Karpas-422 (cell line): ENCODE results near the gene KNDC1. TPM values are rescaled to one million over a fixed set of nuclear protein-coding genes. Genes with fewer than 3 reads are reported as not detected.

Source experiments
- DNase-seq: peaks from one replicate; pipeline ENCODE4 v3.0.0-alpha.2; 2015
- H2AFZ ChIP-seq: fragments of 200-600 bp; sonication (generic); 2 replicates; pipeline ENCODE4 v1.6.1; 2014; ENCODE audit warnings: antibody characterized with exemption, low read length, mixed read lengths
- H3K27ac ChIP-seq: fragments of 200-600 bp; sonication (generic); 2 replicates; pipeline ENCODE4 v1.5.1; 2014; ENCODE audit warnings: mild to moderate bottlenecking, low read length, moderate library complexity
- H3K27me3 ChIP-seq: fragments of 200-600 bp; sonication (generic); 2 replicates; pipeline ENCODE4 v1.6.1; 2014; ENCODE audit warnings: low read length, mixed read lengths
- H3K36me3 ChIP-seq: fragments of 200-600 bp; sonication (generic); 2 replicates; pipeline ENCODE4 v1.6.1; 2014; ENCODE audit warnings: low read length, mixed read lengths; ENCODE audit not compliant: insufficient read depth
- H3K4me1 ChIP-seq: fragments of 200-600 bp; sonication (generic); 2 replicates; pipeline ENCODE4 v1.6.1; 2014; ENCODE audit warnings: mild to moderate bottlenecking, low read length, mixed read lengths
- H3K4me2 ChIP-seq: fragments of 200-600 bp; sonication (generic); 2 replicates; pipeline ENCODE4 v1.6.1; 2014; ENCODE audit warnings: low read length, low read depth, mild to moderate bottlenecking; ENCODE audit not compliant: poor library complexity, severe bottlenecking
- H3K4me3 ChIP-seq: fragments of 200-600 bp; sonication (generic); 2 replicates; pipeline ENCODE4 v1.5.1; 2014; ENCODE audit warnings: mild to moderate bottlenecking, antibody characterized with exemption, low read length, mixed read lengths
- H3K79me2 ChIP-seq: fragments of 200-600 bp; sonication (generic); 2 replicates; pipeline ENCODE4 v1.6.1; 2014; ENCODE audit warnings: mild to moderate bottlenecking, low read length, mixed read lengths
- H3K9ac ChIP-seq: fragments of 200-600 bp; sonication (generic); 2 replicates; pipeline ENCODE4 v1.6.0; 2014; ENCODE audit warnings: low read length
- H3K9me2 ChIP-seq: fragments of 200-600 bp; sonication (generic), shearing (Covaris generic); replicated peaks from 2 replicates; pipeline ENCODE4 v1.6.0; 2014; ENCODE audit warnings: mild to moderate bottlenecking, low read length, moderate library complexity; ENCODE audit not compliant: insufficient read depth
- H3K9me3 ChIP-seq: fragments of 300-700, 200-600 bp; sonication (generic); 2 replicates; pipeline ENCODE4 v1.6.1; 2014; ENCODE audit warnings: low read length, mixed read lengths
- H4K20me1 ChIP-seq: fragments of 200-600 bp; sonication (generic); 2 replicates; pipeline ENCODE4 v1.6.1; 2014; ENCODE audit warnings: mild to moderate bottlenecking, antibody characterized with exemption, low read length, low read depth; ENCODE audit not compliant: insufficient read depth
- total RNA-seq: library from RNA; depleted of rRNA; stranded (reverse); fragments of >200 nt; shearing (Covaris generic); gene quantifications from 2 replicates; pipeline ENCODE4 v1.2.3, GENCODE V29; 2014; ENCODE audit warnings: low replicate concordance

The KNDC1 gene
- total RNA-seq, 1 experiment from 2014 or later = not detected

DNA sequence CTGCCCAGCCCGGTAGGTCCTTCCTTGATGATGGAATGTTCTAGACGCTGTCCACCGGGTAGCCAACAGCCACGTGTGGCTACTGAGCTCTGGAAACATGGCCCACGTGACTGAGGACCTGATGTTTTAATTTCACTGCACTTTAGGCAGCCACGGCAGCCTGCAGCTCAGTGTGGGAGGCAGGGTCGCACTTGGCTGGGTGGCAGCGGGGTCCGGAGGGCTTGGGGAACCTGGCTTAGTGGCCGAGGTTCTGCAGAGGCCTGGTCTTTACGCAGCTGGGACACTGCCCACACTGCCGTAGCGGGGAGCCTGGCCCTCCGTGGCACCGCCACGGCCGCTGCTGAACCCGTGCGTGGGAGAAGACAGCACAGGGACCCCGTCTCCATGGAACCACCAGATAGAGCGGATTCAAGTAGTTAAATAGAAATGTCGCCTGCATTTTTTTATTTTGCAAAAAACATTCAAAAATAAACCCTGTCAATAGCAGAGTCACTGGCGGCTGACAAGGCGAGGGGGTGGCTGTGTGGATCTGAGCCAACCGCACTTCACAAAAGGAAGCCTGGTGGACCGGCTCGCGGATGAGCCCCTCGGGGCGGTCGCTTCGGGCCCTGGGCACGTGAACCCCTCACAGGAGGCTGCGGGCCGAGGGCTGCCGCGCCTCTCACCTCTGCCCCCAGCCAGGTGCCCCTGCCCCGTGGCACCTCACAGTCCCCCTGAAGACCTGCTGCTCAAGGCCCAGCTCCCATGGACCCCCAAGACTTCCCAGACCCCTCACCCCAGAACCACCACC lies 44.4 kb downstream of the KNDC1 start:
- no peak for DNase-seq
- no peaks in the 10 kb centered on the region for H3K9me2 ChIP-seq
- no peak overlapping the region for H3K4me3 ChIP-seq
- no peak overlapping the region for H3K27ac ChIP-seq
- no peaks in the 10 kb centered on the region for H4K20me1 ChIP-seq
- H3K4me2 ChIP-seq = no peak overlapping the region
- no peak overlapping the region for H2AFZ ChIP-seq
- no peaks in the 10 kb centered on the region for H3K27me3 ChIP-seq
- H3K4me1 ChIP-seq = no peaks in the 10 kb centered on the region
- no peaks in the 10 kb centered on the region for H3K36me3 ChIP-seq
- H3K9me3 ChIP-seq = no peaks in the 10 kb centered on the region
- H3K9ac ChIP-seq = no peak overlapping the region
- no peaks in the 10 kb centered on the region for H3K79me2 ChIP-seq

DNA sequence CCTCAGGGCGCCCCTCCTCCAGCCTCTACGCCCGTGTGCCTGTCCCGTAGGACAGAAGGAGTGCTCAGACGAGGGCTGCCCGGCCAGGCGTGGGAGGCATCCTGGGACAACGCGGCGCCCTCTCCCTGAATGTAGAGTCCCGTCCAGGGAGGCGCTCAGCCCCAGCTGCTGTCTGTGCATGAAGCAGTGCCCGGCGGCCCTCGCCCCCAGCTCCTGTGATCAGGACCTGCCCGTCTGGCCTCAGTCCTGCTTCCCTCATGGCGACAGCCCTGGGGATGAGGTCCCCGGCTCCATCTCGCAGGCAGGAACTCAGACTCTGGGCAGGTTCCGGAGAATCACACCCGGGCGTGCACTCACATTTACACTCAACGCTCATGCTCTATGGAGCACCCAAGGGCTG lies 45.1 kb downstream of the KNDC1 start:
- no peaks in the 10 kb centered on the region for H3K9me2 ChIP-seq
- H3K79me2 ChIP-seq = no peaks in the 10 kb centered on the region
- H3K4me1 ChIP-seq = no peaks in the 10 kb centered on the region
- H3K36me3 ChIP-seq = no peaks in the 10 kb centered on the region
- no peaks in the 10 kb centered on the region for H3K9me3 ChIP-seq
- H3K4me2 ChIP-seq = no peak overlapping the region
- no peak overlapping the region for H3K4me3 ChIP-seq
- no peak overlapping the region for H3K27ac ChIP-seq
- H3K9ac ChIP-seq = no peak overlapping the region
- H2AFZ ChIP-seq = no peak overlapping the region
- H4K20me1 ChIP-seq = no peaks in the 10 kb centered on the region
- DNase-seq = no peak
- H3K27me3 ChIP-seq = no peaks in the 10 kb centered on the region

DNA sequence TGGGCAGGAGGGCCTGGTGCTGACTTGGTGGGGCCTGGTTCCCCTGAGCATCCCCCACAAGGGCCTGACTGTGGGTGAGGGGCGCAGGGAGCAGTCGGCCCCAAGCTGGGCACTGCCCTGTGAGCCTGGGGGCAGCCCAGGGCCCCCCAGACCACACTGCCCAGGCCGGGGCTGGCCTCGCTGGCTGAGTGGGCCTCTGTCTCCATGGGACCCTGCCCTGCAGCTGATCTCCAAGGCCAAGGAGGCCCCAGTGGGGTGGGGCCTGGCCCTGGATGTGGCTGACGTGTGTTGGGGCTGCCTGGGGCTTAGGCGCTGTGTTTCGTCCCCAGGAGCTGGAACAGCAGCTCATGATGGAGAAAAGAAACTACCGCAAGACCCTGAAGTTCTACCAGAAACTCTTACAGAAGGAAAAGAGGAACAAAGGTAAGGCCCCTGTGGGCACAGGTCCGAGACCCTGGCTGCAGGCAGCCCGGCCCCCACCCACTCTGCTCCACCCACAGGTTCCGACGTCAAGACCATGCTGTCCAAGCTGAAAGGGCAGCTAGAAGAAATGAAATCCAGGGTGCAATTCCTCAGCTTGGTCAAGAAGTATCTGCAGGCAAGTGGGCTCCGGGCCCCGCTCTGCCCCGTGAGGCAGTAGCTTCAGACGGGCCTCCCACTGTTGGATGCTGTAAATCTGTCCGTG lies 46.5 kb downstream of the KNDC1 start:
- H3K4me3 ChIP-seq = no peak overlapping the region
- no peak for DNase-seq
- no peak overlapping the region for H3K4me2 ChIP-seq
- no peaks in the 10 kb centered on the region for H3K9me2 ChIP-seq
- H2AFZ ChIP-seq = no peak overlapping the region
- H3K9ac ChIP-seq = no peak overlapping the region
- H3K9me3 ChIP-seq = no peaks in the 10 kb centered on the region
- no peaks in the 10 kb centered on the region for H3K4me1 ChIP-seq
- no peaks in the 10 kb centered on the region for H3K27me3 ChIP-seq
- no peaks in the 10 kb centered on the region for H3K36me3 ChIP-seq
- H4K20me1 ChIP-seq = no peaks in the 10 kb centered on the region
- H3K79me2 ChIP-seq = no peaks in the 10 kb centered on the region
- H3K27ac ChIP-seq = no peak overlapping the region

DNA sequence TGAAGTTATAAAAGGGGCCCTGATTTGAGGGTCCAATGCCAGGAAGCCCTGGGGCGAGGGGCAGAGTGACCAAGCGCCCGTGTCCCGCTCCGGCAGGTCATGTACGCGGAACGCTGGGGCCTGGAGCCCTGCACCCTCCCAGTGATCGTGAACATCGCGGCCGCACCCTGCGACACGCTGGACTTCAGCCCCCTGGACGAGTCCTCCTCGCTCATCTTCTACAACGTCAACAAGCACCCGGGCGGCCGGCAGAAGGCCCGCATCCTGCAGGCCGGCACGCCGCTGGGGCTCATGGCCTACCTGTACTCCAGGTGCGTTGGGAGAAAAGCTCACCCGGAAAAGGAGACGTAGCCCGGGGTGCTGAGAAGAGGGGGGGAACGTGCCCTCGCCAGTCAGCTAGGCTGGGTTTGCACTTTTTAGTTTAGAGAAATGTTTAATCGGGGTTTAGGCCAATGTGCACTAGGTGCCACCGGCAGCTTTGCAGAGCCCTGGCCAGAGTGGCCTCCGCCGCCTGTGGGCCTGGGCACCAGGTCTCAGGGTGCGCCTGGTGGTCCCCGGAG lies 47.1 kb downstream of the KNDC1 start:
- H3K9ac ChIP-seq = no peak overlapping the region
- H3K9me3 ChIP-seq = no peaks in the 10 kb centered on the region
- H3K4me1 ChIP-seq = no peaks in the 10 kb centered on the region
- H3K79me2 ChIP-seq = no peaks in the 10 kb centered on the region
- H3K4me2 ChIP-seq = no peak overlapping the region
- no peaks in the 10 kb centered on the region for H3K27me3 ChIP-seq
- H4K20me1 ChIP-seq = no peaks in the 10 kb centered on the region
- H2AFZ ChIP-seq = no peak overlapping the region
- H3K4me3 ChIP-seq = no peak overlapping the region
- no peaks in the 10 kb centered on the region for H3K36me3 ChIP-seq
- DNase-seq = no peak
- H3K27ac ChIP-seq = no peak overlapping the region
- H3K9me2 ChIP-seq = no peaks in the 10 kb centered on the region

DNA sequence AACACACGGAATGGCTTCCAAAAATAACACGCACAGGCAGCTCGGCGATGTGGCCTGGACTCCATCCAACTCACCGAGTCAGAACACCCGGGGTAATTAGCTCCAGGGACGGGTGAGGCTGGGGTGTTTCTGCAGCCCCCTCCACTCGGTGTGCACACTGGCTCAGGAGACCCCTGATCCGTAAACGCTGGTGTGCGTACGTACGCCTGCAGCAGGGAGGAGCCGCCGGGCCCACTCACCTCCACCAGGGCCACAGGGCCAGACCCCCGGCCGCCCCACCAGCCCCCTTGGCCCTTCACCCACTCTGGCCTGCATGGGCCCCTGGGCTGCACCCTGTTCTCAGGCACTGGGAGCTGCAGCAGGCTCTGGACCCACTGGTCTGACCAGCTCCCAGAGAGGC lies 47.6 kb downstream of the KNDC1 start:
- H3K4me3 ChIP-seq = no peak overlapping the region
- H3K4me1 ChIP-seq = no peaks in the 10 kb centered on the region
- H3K27me3 ChIP-seq = no peaks in the 10 kb centered on the region
- H3K27ac ChIP-seq = no peak overlapping the region
- H2AFZ ChIP-seq = no peak overlapping the region
- H4K20me1 ChIP-seq = no peaks in the 10 kb centered on the region
- DNase-seq = no peak
- no peaks in the 10 kb centered on the region for H3K36me3 ChIP-seq
- H3K9ac ChIP-seq = no peak overlapping the region
- H3K4me2 ChIP-seq = no peak overlapping the region
- H3K9me3 ChIP-seq = no peaks in the 10 kb centered on the region
- no peaks in the 10 kb centered on the region for H3K9me2 ChIP-seq
- no peaks in the 10 kb centered on the region for H3K79me2 ChIP-seq

DNA sequence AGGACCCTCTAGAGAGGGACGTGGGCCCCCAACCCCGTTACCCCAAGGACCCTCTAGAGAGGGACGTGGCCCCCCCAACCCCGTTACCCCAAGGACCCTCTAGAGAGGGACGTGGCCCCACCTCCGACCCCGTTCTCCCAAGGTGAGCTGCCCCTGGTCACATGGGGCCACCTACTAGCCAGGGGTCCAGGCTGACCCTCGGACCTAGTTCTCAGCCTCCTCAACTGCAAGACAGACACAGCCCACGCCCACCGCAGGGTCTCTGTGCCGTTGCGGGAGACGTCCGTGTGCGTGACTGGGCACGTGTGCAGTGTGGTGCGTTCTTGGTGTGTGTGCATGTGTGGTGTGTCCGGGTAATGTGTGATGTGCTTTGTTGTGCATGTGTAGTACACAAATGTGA lies 48.4 kb downstream of the KNDC1 start:
- no peak overlapping the region for H3K4me3 ChIP-seq
- H3K4me1 ChIP-seq = no peaks in the 10 kb centered on the region
- no peak for DNase-seq
- no peak overlapping the region for H3K27ac ChIP-seq
- no peaks in the 10 kb centered on the region for H3K9me3 ChIP-seq
- H3K9me2 ChIP-seq = no peaks in the 10 kb centered on the region
- no peak overlapping the region for H3K4me2 ChIP-seq
- H2AFZ ChIP-seq = no peak overlapping the region
- H3K9ac ChIP-seq = no peak overlapping the region
- no peaks in the 10 kb centered on the region for H4K20me1 ChIP-seq
- H3K27me3 ChIP-seq = no peaks in the 10 kb centered on the region
- H3K36me3 ChIP-seq = no peaks in the 10 kb centered on the region
- no peaks in the 10 kb centered on the region for H3K79me2 ChIP-seq

- Histone ChIP-seq H3K9ac (no peak overlapping the region), H3K4me1 (no peaks in the 10 kb centered on the region), H2AFZ (no peak overlapping the region), H3K27me3 (no peaks in the 10 kb centered on the region), H3K36me3 (no peaks in the 10 kb centered on the region), H3K4me3 (no peak overlapping the region), H3K79me2 (no peaks in the 10 kb centered on the region), H4K20me1 (no peaks in the 10 kb centered on the region), H3K4me2 (no peak overlapping the region), H3K9me2 (no peaks in the 10 kb centered on the region), H3K9me3 (no peaks in the 10 kb centered on the region), H3K27ac (no peak overlapping the region)
- no peak for DNase-seq
Observed at GRCh38 chr10:133209117-133209516, 49.1 kb downstream of the KNDC1 start.

GRCh38 chr10:133209641-133210040 lies 49.6 kb downstream of the KNDC1 start:
- Histone ChIP-seq H4K20me1 (no peaks in the 10 kb centered on the region), H3K4me2 (no peak overlapping the region), H3K36me3 (no peaks in the 10 kb centered on the region), H3K4me1 (no peaks in the 10 kb centered on the region), H2AFZ (no peak overlapping the region), H3K27ac (no peak overlapping the region), H3K27me3 (no peaks in the 10 kb centered on the region), H3K9me3 (no peaks in the 10 kb centered on the region), H3K9ac (no peak overlapping the region), H3K9me2 (no peaks in the 10 kb centered on the region), H3K79me2 (no peaks in the 10 kb centered on the region), H3K4me3 (no peak overlapping the region)
- no peak for DNase-seq
